ENCODE results near the gene PPP1R18. TPM values are rescaled to one million over a fixed set of nuclear protein-coding genes. Genes with fewer than 3 reads are reported as not detected.

PPP1R18 gene
- total RNA-seq = 100 to 1,000 TPM; 286 to 304 TPM

DNA sequence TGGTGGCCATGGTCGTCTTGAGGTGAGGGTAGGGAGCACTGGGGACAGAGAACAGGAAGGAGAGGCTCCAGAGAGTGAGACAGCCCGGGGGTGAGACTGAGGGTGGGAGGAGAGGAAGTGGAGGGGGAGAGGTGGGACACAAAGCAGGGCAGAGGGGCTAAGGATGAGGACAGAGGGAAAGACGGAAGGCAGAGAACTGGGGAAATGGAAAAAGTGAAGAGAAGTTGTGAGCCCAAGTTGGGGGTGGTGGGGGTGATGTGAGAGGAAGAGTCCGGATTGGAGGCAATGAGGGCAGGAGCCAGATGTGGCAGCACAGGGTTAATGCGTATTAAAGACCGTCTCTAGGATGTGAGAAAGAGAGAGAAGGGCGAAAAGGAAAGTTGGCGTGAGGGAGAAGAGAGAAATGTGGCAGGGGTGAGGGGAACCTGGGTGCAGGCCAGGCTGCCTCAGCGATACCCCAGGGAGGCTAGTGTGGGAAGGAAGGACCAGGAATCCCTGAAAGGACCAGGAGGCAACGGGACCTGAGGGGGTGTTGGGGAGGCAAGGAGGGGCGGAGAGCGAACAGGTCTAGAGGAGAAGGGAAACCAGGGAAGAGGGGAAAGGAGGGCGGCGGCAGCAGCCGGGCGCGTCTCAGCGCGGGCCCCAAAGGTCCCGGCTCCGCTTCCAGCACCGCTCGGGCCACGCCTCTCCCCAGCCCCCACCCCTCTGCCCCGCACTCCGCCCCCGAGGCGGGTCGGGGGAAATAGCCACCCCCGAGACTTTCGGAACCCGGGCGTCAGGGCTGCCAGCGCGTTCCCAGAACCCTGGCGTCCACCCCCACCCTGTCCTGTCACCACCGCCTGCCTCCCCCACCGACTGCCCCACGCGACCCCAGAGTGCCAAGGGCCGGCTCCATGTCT is at the start of gene PPP1R18:
TSS of gene PPP1R18 (minus strand) at position 637 of the 899 bp plus-strand sequence. CDS start at position 10, 627 bp downstream.
- Mint-ChIP-seq H3K27me3 (ENCODE audit: low read depth) (no peaks in the 10 kb centered on the region), H3K36me3 (ENCODE audit: low read depth) (peaks cover 65% of the 10 kb centered on the region), H3K27ac (peak within 1 kb of the TSS; percentile 98), H3K4me3 (peak within 1 kb of the TSS; percentile 93), H3K9me3 (ENCODE audit: insufficient read depth) (no peaks in the 10 kb centered on the region), H3K4me1 (ENCODE audit: low read depth) (peaks cover 35% of the 10 kb centered on the region)
- peak; percentile 90 for DNase-seq
- ATAC-seq = peak; percentile 43
- POLR2A ChIA-PET = interaction anchor here (0.9 to 8.3 kb wide), 5 partner anchors 10 to 71 kb away, joined by 3 to 343 read pairs (median 12); partner anchors contain the start of genes MDC1 and TUBB
- CTCF ChIA-PET = interaction anchor here (1.0 to 15.7 kb wide), 4 partner anchors 14 to 145 kb away, joined by 4 to 686 read pairs (median 6); partner anchors contain the start of genes DHX16, MDC1 and TUBB

- H3K4me3 Mint-ChIP-seq = peak overlapping the region; percentile 71
- peaks cover 89% of the 10 kb centered on the region for H3K36me3 Mint-ChIP-seq (ENCODE audit: low read depth)
- H3K27ac Mint-ChIP-seq = peak overlapping the region; percentile 88
- POLR2A ChIA-PET = interaction anchor here (0.6 to 2.6 kb wide), 10 partner anchors 8 to 243 kb away, joined by 3 to 17 read pairs (median 4); partner anchors contain the start of genes IER3 and PRR3
- H3K27me3 Mint-ChIP-seq (ENCODE audit: low read depth) = no peaks in the 10 kb centered on the region
- H3K4me1 Mint-ChIP-seq (ENCODE audit: low read depth) = peaks cover 90% of the 10 kb centered on the region
- CTCF ChIA-PET = interaction anchor here (0.9 to 5.2 kb wide), 17 partner anchors 12 to 352 kb away, joined by 3 to 32 read pairs (median 4); partner anchors contain the start of genes MRPS18B and VARS2
- peaks cover 4% of the 10 kb centered on the region for H3K9me3 Mint-ChIP-seq (ENCODE audit: insufficient read depth)
- DNase-seq = no peak
- ATAC-seq = no peak
These were observed 49.3 kb upstream of the PPP1R18 start for GRCh38 chr6:30735668-30736314.

DNA sequence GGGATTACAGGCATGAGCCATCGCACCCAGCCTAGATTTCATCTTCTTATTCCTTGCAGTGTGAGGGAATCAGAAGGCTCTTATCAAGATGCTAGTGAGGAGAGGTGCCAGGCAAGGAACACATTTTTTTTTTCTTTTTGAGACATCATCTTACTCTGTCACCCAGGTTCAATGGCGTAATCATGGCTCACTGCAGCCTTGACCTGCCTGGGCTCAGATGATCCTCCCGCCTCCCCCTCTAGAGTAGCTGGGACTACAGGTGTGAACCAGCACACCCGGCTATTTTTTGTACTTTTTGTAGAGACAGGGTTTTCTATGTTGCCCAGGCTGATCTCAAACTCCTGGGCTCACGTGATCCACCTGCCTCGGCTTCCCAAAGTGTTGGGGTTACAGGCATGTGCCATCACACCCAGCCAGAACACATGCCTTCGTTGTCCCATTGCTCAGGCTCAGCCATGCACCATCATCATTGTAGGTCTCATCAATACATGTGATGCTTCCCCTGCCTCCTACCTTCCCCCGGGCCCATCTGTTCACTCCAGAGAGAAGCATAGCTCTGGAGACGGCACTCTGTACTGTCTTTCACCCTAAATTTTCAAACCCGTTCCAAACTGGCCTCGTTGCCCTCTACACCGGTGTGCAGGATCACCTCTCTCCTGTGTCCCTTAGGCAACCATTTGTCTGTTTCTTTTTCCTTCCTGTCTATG is 45.9 kb upstream of the PPP1R18 start:
- Mint-ChIP-seq H3K27ac (peak overlapping the region; percentile 31), H3K36me3 (ENCODE audit: low read depth) (peaks cover 84% of the 10 kb centered on the region)

GRCh38 chr6:30730601-30731435 is 44.4 kb upstream of the PPP1R18 start:
- Mint-ChIP-seq H3K4me1 (ENCODE audit: low read depth) (peaks cover 61% of the 10 kb centered on the region), H3K36me3 (ENCODE audit: low read depth) (peaks cover 80% of the 10 kb centered on the region), H3K9me3 (ENCODE audit: insufficient read depth) (no peaks in the 10 kb centered on the region), H3K4me3 (peak overlapping the region; percentile 44), H3K27me3 (ENCODE audit: low read depth) (no peaks in the 10 kb centered on the region), H3K27ac (peak overlapping the region; percentile 70)
- POLR2A ChIA-PET = interaction anchor here (0.7 to 4.3 kb wide), 10 partner anchors 8 to 115 kb away, joined by 3 to 32 read pairs (median 4); partner anchors contain the start of genes IER3, MRPS18B and PPP1R10
- DNase-seq (peak; percentile 92), ATAC-seq (peak; percentile 95)
- CTCF ChIA-PET = interaction anchor here (0.6 to 25.4 kb wide), 62 partner anchors 9 to 356 kb away, joined by 3 to 686 read pairs (median 5); partner anchors contain the start of genes ATAT1, DHX16, FLOT1 and MDC1

More for the DNA sequence above, 45.9 kb upstream of the PPP1R18 start:
- peaks cover 70% of the 10 kb centered on the region for H3K4me1 Mint-ChIP-seq (ENCODE audit: low read depth)
- no peak for DNase-seq
- POLR2A ChIA-PET = interaction anchor here (0.6 to 4.3 kb wide), 6 partner anchors 9 to 161 kb away, joined by 3 to 32 read pairs (median 3); partner anchors contain the start of genes ABCF1, MRPS18B and PPP1R10
- H3K9me3 Mint-ChIP-seq (ENCODE audit: insufficient read depth) = no peaks in the 10 kb centered on the region
- no peak overlapping the region for H3K4me3 Mint-ChIP-seq
- ATAC-seq = no peak
- CTCF ChIA-PET = interaction anchor here (1.4 to 25.4 kb wide), 12 partner anchors 10 to 355 kb away, joined by 3 to 686 read pairs (median 8); partner anchors contain the start of genes DHX16 and VARS2
- H3K27me3 Mint-ChIP-seq (ENCODE audit: low read depth) = no peaks in the 10 kb centered on the region

DNA sequence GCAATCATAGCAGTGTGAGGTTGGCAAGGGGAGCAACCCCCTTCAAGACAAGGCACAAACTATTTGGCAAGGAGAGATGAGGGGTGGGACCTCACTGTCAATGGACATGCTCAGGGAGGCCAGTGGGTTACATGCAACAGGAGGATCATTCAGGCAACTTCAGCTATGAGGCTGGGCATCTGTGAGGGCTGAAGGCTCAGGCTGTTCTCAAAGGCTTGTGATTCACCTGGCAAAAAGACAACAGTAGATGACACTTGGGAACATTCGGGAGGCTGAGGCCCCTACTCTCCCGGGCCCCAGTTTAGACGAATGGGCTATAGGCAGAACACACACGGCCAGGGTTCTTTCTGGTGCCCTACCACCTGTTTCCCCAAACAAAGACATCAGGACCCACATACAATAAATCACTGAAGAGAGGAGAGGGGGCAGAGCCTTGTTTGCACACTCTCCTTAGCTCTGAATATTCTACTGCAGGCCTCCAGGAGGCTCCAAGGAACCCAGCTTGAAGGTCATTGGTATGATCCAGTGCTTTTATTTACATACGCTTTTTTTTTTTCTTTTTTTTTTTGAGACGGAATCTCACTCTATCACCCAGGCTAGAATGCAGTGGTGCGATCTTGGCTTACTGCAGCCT is 41.6 kb upstream of the PPP1R18 start:
- ChIA-PET CTCF (interaction anchor here (0.6 to 25.4 kb wide), 8 partner anchors 10 to 186 kb away, joined by 3 to 686 read pairs (median 4); partner anchors contain the start of genes DHX16, FLOT1 and MDC1), POLR2A (interaction anchor here (0.6 to 12.8 kb wide), 5 partner anchors 9 to 129 kb away, joined by 3 to 343 read pairs (median 17); partner anchors contain the start of gene MDC1)
- ATAC-seq (no peak), DNase-seq (no peak)
- Mint-ChIP-seq H3K27me3 (ENCODE audit: low read depth) (no peaks in the 10 kb centered on the region), H3K4me3 (no peak overlapping the region), H3K4me1 (ENCODE audit: low read depth) (peaks cover 68% of the 10 kb centered on the region), H3K36me3 (ENCODE audit: low read depth) (peaks cover 86% of the 10 kb centered on the region), H3K9me3 (ENCODE audit: insufficient read depth) (no peaks in the 10 kb centered on the region), H3K27ac (peak overlapping the region; percentile 46)

DNA sequence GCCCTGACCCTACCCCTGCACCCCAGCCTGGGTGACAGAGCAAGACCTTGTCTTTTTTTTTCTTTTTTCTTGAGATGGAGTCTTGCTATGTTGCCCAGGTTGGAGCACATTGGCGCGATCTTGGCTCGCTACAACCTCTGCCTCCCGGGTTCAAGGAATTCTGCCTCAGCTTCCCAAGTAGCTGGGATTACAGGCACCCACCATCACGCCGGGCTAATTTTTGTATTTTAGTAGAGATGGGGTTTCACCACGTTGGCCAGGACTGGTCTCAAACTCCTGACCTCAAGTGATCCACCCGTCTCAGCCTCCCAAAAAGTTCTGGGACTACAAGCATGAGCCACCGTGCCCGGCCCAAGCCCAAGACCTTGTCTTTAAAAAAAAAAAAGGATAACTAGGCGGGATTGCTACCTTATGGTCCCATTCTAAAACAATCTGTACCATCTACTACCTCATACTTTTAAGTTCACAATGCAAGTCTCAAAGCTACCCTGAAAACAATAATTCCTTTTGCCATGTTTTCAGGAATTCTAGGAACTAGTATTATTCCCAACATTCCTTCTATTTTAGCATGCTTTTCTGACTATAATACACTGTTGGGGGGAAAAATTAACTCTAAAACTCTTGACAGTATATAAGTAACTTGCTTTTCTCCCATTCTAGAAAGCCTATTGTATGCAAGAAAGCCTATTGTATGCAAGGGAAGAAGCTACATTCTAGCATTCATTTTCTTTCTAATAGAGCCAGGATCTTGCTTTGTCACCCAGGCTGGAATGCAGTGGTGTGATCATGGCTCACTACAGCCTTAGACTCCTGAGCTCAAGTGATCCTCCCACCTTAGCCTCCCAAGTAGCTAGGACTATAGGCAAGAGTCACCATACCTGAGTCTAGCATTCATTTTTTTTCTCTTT is 40.3 kb upstream of the PPP1R18 start:
- H3K4me3 Mint-ChIP-seq = no peak overlapping the region
- H3K27ac Mint-ChIP-seq = peak overlapping the region; percentile 15
- H3K36me3 Mint-ChIP-seq (ENCODE audit: low read depth) = peaks cover 87% of the 10 kb centered on the region
- H3K9me3 Mint-ChIP-seq (ENCODE audit: insufficient read depth) = no peaks in the 10 kb centered on the region
- H3K4me1 Mint-ChIP-seq (ENCODE audit: low read depth) = peaks cover 60% of the 10 kb centered on the region
- DNase-seq (no peak), ATAC-seq (no peak)
- ChIA-PET POLR2A (interaction anchor here (0.6 to 12.8 kb wide), 14 partner anchors 7 to 156 kb away, joined by 3 to 343 read pairs (median 3); partner anchors contain the start of genes ABCF1 and MDC1), CTCF (interaction anchor here (1.4 to 25.4 kb wide), 3 partner anchors 11 to 129 kb away, joined by 4 to 686 read pairs (median 6); partner anchors contain the start of gene DHX16)
- no peaks in the 10 kb centered on the region for H3K27me3 Mint-ChIP-seq (ENCODE audit: low read depth)

DNA sequence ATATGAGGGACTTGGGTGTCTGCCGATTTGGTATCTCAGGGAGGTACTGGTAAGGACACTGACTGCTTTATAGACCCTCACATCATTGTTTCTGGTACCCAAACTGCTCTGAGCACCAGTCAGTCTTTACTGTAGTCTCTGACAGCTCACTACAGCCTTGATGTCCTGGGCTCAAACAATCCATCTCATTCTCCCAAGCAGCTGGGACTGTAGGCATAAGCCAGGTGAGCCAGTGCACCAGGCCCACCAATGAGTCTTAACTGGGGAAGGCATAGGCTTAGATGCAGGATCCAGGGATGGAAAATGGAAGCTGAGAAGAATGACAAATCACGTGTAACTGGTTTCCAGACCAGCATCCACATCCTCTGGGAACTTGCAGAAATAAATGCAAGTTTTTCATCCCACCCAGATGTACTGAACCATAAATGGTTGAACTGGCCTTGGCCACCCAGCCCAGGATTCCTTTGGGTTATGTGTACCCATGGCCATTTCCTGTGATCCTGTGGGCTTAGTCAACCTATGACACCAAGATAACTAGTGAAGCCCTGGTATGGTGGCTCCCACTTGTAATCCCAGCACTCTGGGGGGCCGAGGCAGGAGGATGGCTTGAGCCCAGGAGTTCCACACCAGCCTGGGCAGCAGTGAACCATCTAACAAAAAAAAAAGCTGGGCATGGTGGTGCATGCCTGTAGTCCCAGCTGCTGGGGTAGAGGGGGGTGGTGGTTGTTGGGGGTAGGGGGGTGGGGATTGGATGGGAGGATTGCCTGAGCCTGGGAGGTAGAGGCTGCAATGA is 39.5 kb upstream of the PPP1R18 start:
- CTCF ChIA-PET = interaction anchor here (1.4 to 25.4 kb wide), 4 partner anchors 12 to 128 kb away, joined by 3 to 686 read pairs (median 18); partner anchors contain the start of genes DHX16 and MRPS18B
- Mint-ChIP-seq H3K9me3 (ENCODE audit: insufficient read depth) (no peaks in the 10 kb centered on the region), H3K27ac (peak overlapping the region; percentile 77), H3K4me1 (ENCODE audit: low read depth) (peaks cover 53% of the 10 kb centered on the region), H3K27me3 (ENCODE audit: low read depth) (no peaks in the 10 kb centered on the region), H3K36me3 (ENCODE audit: low read depth) (peaks cover 90% of the 10 kb centered on the region), H3K4me3 (peak overlapping the region; percentile 25)
- POLR2A ChIA-PET = interaction anchor here (0.6 to 12.8 kb wide), 11 partner anchors 8 to 110 kb away, joined by 3 to 343 read pairs (median 4); partner anchors contain the start of gene FLOT1
- ATAC-seq (no peak), DNase-seq (no peak)

- peaks cover 45% of the 10 kb centered on the region for H3K4me1 Mint-ChIP-seq (ENCODE audit: low read depth)
- peak overlapping the region; percentile 71 for H3K27ac Mint-ChIP-seq
- CTCF ChIA-PET = interaction anchor here (0.6 to 25.4 kb wide), 6 partner anchors 13 to 362 kb away, joined by 3 to 686 read pairs (median 12); partner anchors contain the start of genes DHX16 and MRPS18B
- H3K36me3 Mint-ChIP-seq (ENCODE audit: low read depth) = peaks cover 90% of the 10 kb centered on the region
- POLR2A ChIA-PET = interaction anchor here (0.6 to 12.8 kb wide), 9 partner anchors 8 to 128 kb away, joined by 3 to 343 read pairs (median 5); partner anchors contain the start of gene FLOT1
- peak overlapping the region; percentile 98 for H3K4me3 Mint-ChIP-seq
- ATAC-seq = no peak
- no peak for DNase-seq
- no peaks in the 10 kb centered on the region for H3K27me3 Mint-ChIP-seq (ENCODE audit: low read depth)
- no peaks in the 10 kb centered on the region for H3K9me3 Mint-ChIP-seq (ENCODE audit: insufficient read depth)
These were observed 38.6 kb upstream of the PPP1R18 start for GRCh38 chr6:30724906-30725667.
